NCI-H524 (cell line): ENCODE measurements around the gene FBXL12.
A peak's percentile ranks its signal among the peaks of the same experiment; 100 is the strongest.
"Not testable (repeated sequence)": the region's sequence is repeated elsewhere in the genome, so short reads cannot be mapped to it uniquely, and the experiment has no call there.

Experiments
- DNase-seq, 2 experiments: peaks; one replicate each; lab custom pipeline; 2025; lab: John Stamatoyannopoulos, UW

The FBXL12 gene

GRCh38 chr19:9838324-9838723, 19.4 kb upstream of the FBXL12 start:
- DNase-seq = no peak

- peak in 1 of 2 experiments; percentile 21 for DNase-seq
Measured at GRCh38 chr19:9836021-9836420, 17.1 kb upstream of the FBXL12 start.

GRCh38 chr19:9835507-9835949, 16.6 kb upstream of the FBXL12 start:
- DNase-seq = no peak

GRCh38 chr19:9834726-9835506, 16.0 kb upstream of the FBXL12 start, which contains the start of gene PIN1:
Gene PIN1 (plus strand): TSS chr19:9835318. CDS start chr19:9835345, 27 bp downstream.
- peak; percentile 98 to 100 for DNase-seq

- no peak for DNase-seq
Measured at GRCh38 chr19:9834307-9834725, 15.4 kb upstream of the FBXL12 start.

- DNase-seq = no peak
Measured at GRCh38 chr19:9828551-9829063, 9.7 kb upstream of the FBXL12 start.

- DNase-seq = peak; percentile 86 to 93
Measured at GRCh38 chr19:9827289-9828238, 8.7 kb upstream of the FBXL12 start, which contains the start of gene UBL5. Gene UBL5 (plus strand): TSS chr19:9827918. CDS start chr19:9828338, 420 bp downstream.

GRCh38 chr19:9823816-9824215, 4.9 kb upstream of the FBXL12 start:
- DNase-seq = no peak

GRCh38 chr19:9820034-9820433, 1.2 kb upstream of the FBXL12 start:
- not testable (repeated sequence) for DNase-seq

- DNase-seq = no peak
Measured at GRCh38 chr19:9819596-9819909, 674 bp upstream of the FBXL12 start.

GRCh38 chr19:9818175-9818733, 625 bp downstream of the FBXL12 start:
- no peak for DNase-seq

GRCh38 chr19:9811139-9811538, 7.7 kb downstream of the FBXL12 start:
- DNase-seq = no peak

- no peak for DNase-seq
Measured at GRCh38 chr19:9808855-9809824, 9.7 kb downstream of the FBXL12 start.

- DNase-seq = no peak
Measured at GRCh38 chr19:9806803-9807202, 12.1 kb downstream of the FBXL12 start.

- no peak for DNase-seq
Measured at GRCh38 chr19:9801976-9802375, 16.9 kb downstream of the FBXL12 start.

- DNase-seq = no peak
Measured at GRCh38 chr19:9799162-9799561, 19.7 kb downstream of the FBXL12 start.

GRCh38 chr19:9797871-9798270, 21.0 kb downstream of the FBXL12 start:
- no peak for DNase-seq

GRCh38 chr19:9796113-9796773, 22.6 kb downstream of the FBXL12 start:
- DNase-seq = peak; percentile 82 to 91

GRCh38 chr19:9793071-9793591, 25.7 kb downstream of the FBXL12 start:
- peak in 1 of 2 experiments; percentile 41 for DNase-seq
